HCT116 (cell line): ENCODE measurements around the gene BTNL8. TPM values are rescaled to one million over a fixed set of nuclear protein-coding genes. Genes with fewer than 3 reads are reported as not detected.

Experiments used
- ATAC-seq: fragments of 200-7000 bp; cut with Tn5 transposase; 2 replicates; pipeline ENCODE4 v1.9.1; 2020; ENCODE audit warnings: mild to moderate bottlenecking, moderate library complexity
- BruUV-seq: library from RNA; stranded (reverse); fragments of 400-500 nt; replicated peaks from 2 replicates; lab custom pipeline; 2021; lab: Mats Ljungman, UMichigan
- CTCF ChIA-PET: fragments of 300-600 bp; sonication (Branson Sonifier 250); formaldehyde crosslinking; loops from one replicate; lab custom pipeline; 2021; ENCODE audit warnings: antibody characterized with exemption; lab: Charles Lee
- POLR2A ChIA-PET: fragments of 300-600, 350-600 bp; sonication (Branson Sonifier 250); formaldehyde crosslinking; loops from one replicate; lab custom pipeline; 2021; ENCODE audit warnings: antibody characterized with exemption; lab: Charles Lee
- RAD21 ChIA-PET, 2 experiments: fragments of 300-600 bp; sonication (Branson Sonifier 250); formaldehyde crosslinking; loops; one replicate each; lab custom pipeline; 2023; ENCODE audit warnings: low total read pairs in 2 of 2; ENCODE audit not compliant: uncharacterized antibody in 2 of 2, unreplicated experiment in 2 of 2, low non-redundant PET in 1 of 2; lab: Charles Lee
- DNase-seq: peaks from one replicate; pipeline ENCODE4 v3.0.0-alpha.2; 2010; ENCODE audit warnings: low read depth, low spot score
- H2AFZ ChIP-seq: fragments of 200-600 bp; shearing (Covaris generic), sonication (generic); 2 replicates; pipeline ENCODE4 v1.6.1; 2017; ENCODE audit warnings: low read depth, mixed run types, mixed read lengths, antibody characterized with exemption, low read length; ENCODE audit not compliant: poor library complexity, severe bottlenecking
- H3K27ac ChIP-seq: 2 replicates; pipeline ENCODE4 v1.5.1; 2012; ENCODE audit warnings: low read depth, low read length
- H3K27me3 ChIP-seq: fragments of 200-600 bp; sonication (generic); 2 replicates; pipeline ENCODE4 v1.6.1; 2016; ENCODE audit warnings: mixed run types, low read length, mixed read lengths; ENCODE audit not compliant: insufficient read depth
- H3K36me3 ChIP-seq, 2 experiments: fragments of 200-500 bp in 1 of 2; fragments of 200-600 bp in 1 of 2; sonication (Bioruptor generic) in 1 of 2; sonication (generic) in 1 of 2; 2 replicates each; pipeline versions ENCODE4 v1.5.1 to v1.6.1; 2014 to 2016; ENCODE audit warnings: low read length in 2 of 2, inconsistent platforms in 1 of 2, mixed read lengths in 1 of 2, mixed run types in 1 of 2; ENCODE audit not compliant: insufficient read depth in 2 of 2, control insufficient read depth in 1 of 2
- H3K4me1 ChIP-seq, 2 experiments: fragments of 200-600 bp in 1 of 2; sonication (generic) in 1 of 2; 2 replicates each; pipeline versions ENCODE4 v1.5.1 to v1.6.1; 2012 to 2017; ENCODE audit warnings: low read length in 2 of 2, inconsistent platforms in 1 of 2, mild to moderate bottlenecking in 1 of 2, mixed read lengths in 1 of 2, mixed run types in 1 of 2, moderate library complexity in 1 of 2; ENCODE audit not compliant: insufficient read depth in 2 of 2, control insufficient read depth in 1 of 2
- H3K4me2 ChIP-seq: fragments of 200-600 bp; sonication (generic); 2 replicates; pipeline ENCODE4 v1.6.1; 2017; ENCODE audit warnings: mixed run types, low read length, mixed read lengths
- H3K4me3 ChIP-seq, 2 experiments: fragments of 200-600 bp in 1 of 2; sonication (generic) in 1 of 2; replicated peaks in 1 of 2; 2 replicates each; pipeline ENCODE4 v1.5.1; 2011 to 2016; ENCODE audit warnings: low read length in 2 of 2, control low read depth in 1 of 2, low read depth in 1 of 2, mild to moderate bottlenecking in 1 of 2, mixed read lengths in 1 of 2, mixed run types in 1 of 2
- H3K79me2 ChIP-seq: fragments of 200-600 bp; sonication (generic); 2 replicates; pipeline ENCODE4 v1.6.1; 2017; ENCODE audit warnings: mild to moderate bottlenecking, mixed run types, low read length, moderate library complexity, mixed read lengths; ENCODE audit not compliant: insufficient read depth
- H3K9ac ChIP-seq: fragments of 200-600 bp; sonication (generic); 2 replicates; pipeline ENCODE4 v1.6.1; 2016; ENCODE audit warnings: low read length, mixed read lengths
- H3K9me2 ChIP-seq: fragments of 200-600 bp; sonication (generic), shearing (Covaris generic); 2 replicates; pipeline ENCODE4 v1.6.1; 2017; ENCODE audit warnings: mixed run types, mild to moderate bottlenecking, moderate library complexity; ENCODE audit not compliant: insufficient read depth
- H3K9me3 ChIP-seq, 2 experiments: fragments of 200-500 bp in 1 of 2; fragments of 200-600 bp in 1 of 2; sonication (Bioruptor generic) in 1 of 2; sonication (generic) in 1 of 2; 2 replicates each; pipeline ENCODE4 v1.6.1; 2014 to 2017; ENCODE audit warnings: low read length in 2 of 2, mixed read lengths in 2 of 2, inconsistent platforms in 1 of 2, low read depth in 1 of 2, mild to moderate bottlenecking in 1 of 2, mixed run types in 1 of 2, moderate library complexity in 1 of 2; ENCODE audit not compliant: control insufficient read depth in 1 of 2, insufficient read depth in 1 of 2
- H4K20me1 ChIP-seq: fragments of 200-600 bp; sonication (generic), shearing (Covaris generic); 2 replicates; pipeline ENCODE4 v1.6.1; 2017; ENCODE audit warnings: mixed run types, mild to moderate bottlenecking, moderate library complexity; ENCODE audit not compliant: insufficient read depth
- CBX3 ChIP-seq: IDR thresholded peaks from 2 replicates; pipeline ENCODE4 v1.6.1; 2012; ENCODE audit warnings: low read depth
- EGR1 ChIP-seq: IDR thresholded peaks from 2 replicates; pipeline ENCODE4 v1.6.1; 2012; ENCODE audit warnings: low read depth
- ELF1 ChIP-seq: IDR thresholded peaks from 2 replicates; pipeline ENCODE4 v1.6.1; 2012; ENCODE audit warnings: low read depth, borderline replicate concordance
- EZH2 ChIP-seq: fragments of 200-600 bp; sonication (generic); IDR thresholded peaks from 2 replicates; pipeline ENCODE4 v1.6.1; 2017; ENCODE audit warnings: antibody characterized with exemption, mixed run types
- FOSL1 ChIP-seq: IDR thresholded peaks from 2 replicates; pipeline ENCODE4 v1.6.1; 2012; ENCODE audit warnings: low read depth
- JUND ChIP-seq: IDR thresholded peaks from 2 replicates; pipeline ENCODE4 v1.6.1; 2012
- POLR2A ChIP-seq: IDR thresholded peaks from 2 replicates; pipeline ENCODE4 v1.7.0; 2011; ENCODE audit warnings: borderline replicate concordance; ENCODE audit not compliant: insufficient read depth, insufficient read length; ENCODE audit errors: extremely low read depth
- REST ChIP-seq: IDR thresholded peaks from 2 replicates; pipeline ENCODE4 v1.6.1; 2012; ENCODE audit warnings: low read depth
- SP1 ChIP-seq: IDR thresholded peaks from 2 replicates; pipeline ENCODE4 v1.6.1; 2012; ENCODE audit warnings: low read depth
- ZBTB33 ChIP-seq: IDR thresholded peaks from 2 replicates; pipeline ENCODE4 v1.6.1; 2011; ENCODE audit warnings: mild to moderate bottlenecking, low read length, moderate library complexity; ENCODE audit not compliant: insufficient replicate concordance; ENCODE audit errors: extremely low read depth
- ZFX ChIP-seq: fragments of 450-650 bp; IDR thresholded peaks from 2 replicates; pipeline ENCODE4 v1.6.1; 2017
- intact Hi-C: fragments of 100-400 bp; cut with micrococcal nuclease; formaldehyde crosslinking; loops from 2 replicates; pipeline ENCODE4 v1.10.0; 2022
- total RNA-seq: library from RNA; stranded (reverse); gene quantifications from one replicate; pipeline ENCODE4 v1.2.1, GENCODE V29; 2021; ENCODE audit not compliant: unreplicated experiment

BTNL8 gene
- total RNA-seq, 1 experiment from 2014 or later = not detected

GRCh38 chr5:180872419-180872818 lies 26.5 kb upstream of the BTNL8 start:
- peaks cover 0 to 11% of the 10 kb centered on the region in 2 experiments; a peak in 1 of 4 replicates for H3K4me1 ChIP-seq
- H3K36me3 ChIP-seq = no peaks in the 10 kb centered on the region
- no peaks in the 10 kb centered on the region for H3K79me2 ChIP-seq
- H4K20me1 ChIP-seq = no peaks in the 10 kb centered on the region
- CTCF ChIA-PET = interaction anchor here (0.9 kb wide), 1 partner anchor 216 kb away, joined by 3 read pairs; no protein-coding TSS in a partner anchor
- no peak for ATAC-seq
- no peak overlapping the region for H2AFZ ChIP-seq
- H3K4me2 ChIP-seq = no peak overlapping the region
- no peaks in the 10 kb centered on the region for H3K9me3 ChIP-seq
- H3K27ac ChIP-seq = no peak overlapping the region
- TF ChIP-seq JUND = no peak
- TF ChIP-seq ZBTB33 = no peak
- TF ChIP-seq ZFX = no peak
- no peak for TF ChIP-seq SP1
- RAD21 ChIA-PET = no interaction called here
- DNase-seq = no peak
- no peak overlapping the region for H3K9ac ChIP-seq
- H3K4me3 ChIP-seq = no peak overlapping the region
- no peaks in the 10 kb centered on the region; the same call in 1 of the 2 replicates for H3K9me2 ChIP-seq
- intact Hi-C loops = no loop called here
- POLR2A ChIA-PET = no interaction called here
- no peaks in the 10 kb centered on the region for H3K27me3 ChIP-seq
- no TSS peak for BruUV-seq

GRCh38 chr5:180873615-180874520 lies 25.1 kb upstream of the BTNL8 start:
- H3K4me2 ChIP-seq = no peak overlapping the region
- POLR2A ChIA-PET = no interaction called here
- H3K9me2 ChIP-seq = no peaks in the 10 kb centered on the region; the same call in 1 of the 2 replicates
- no peak overlapping the region for H2AFZ ChIP-seq
- H3K9me3 ChIP-seq = no peaks in the 10 kb centered on the region
- no peak overlapping the region for H3K9ac ChIP-seq
- H3K79me2 ChIP-seq = no peaks in the 10 kb centered on the region
- RAD21 ChIA-PET = no interaction called here
- ATAC-seq (no peak), DNase-seq (no peak)
- peaks cover 0 to 9% of the 10 kb centered on the region in 2 experiments; a peak in 1 of 4 replicates for H3K4me1 ChIP-seq
- no peaks in the 10 kb centered on the region for H4K20me1 ChIP-seq
- H3K36me3 ChIP-seq = no peaks in the 10 kb centered on the region
- intact Hi-C loops = no loop called here
- no peak overlapping the region for H3K4me3 ChIP-seq
- no peak overlapping the region for H3K27ac ChIP-seq
- H3K27me3 ChIP-seq = no peaks in the 10 kb centered on the region
- CTCF ChIA-PET = no interaction called here
- BruUV-seq = no TSS peak
- TF ChIP-seq ZBTB33 (no peak), ZFX (no peak), REST (no peak), JUND (no peak), CBX3 (no peak), EZH2 (no peak), EGR1 (no peak), ELF1 (no peak), FOSL1 (no peak), POLR2A (no peak)
